Astrocyte of the cerebellum (primary cell): ENCODE data around the gene TRAF2.
A peak's percentile ranks its signal among the peaks of the same experiment; 100 is the strongest.

Source experiments
- DNase-seq: peaks from one replicate; pipeline ENCODE4 v3.0.0-alpha.2; 2011; ENCODE audit warnings: low read depth
- H3K4me3 ChIP-seq: 2 replicates; pipeline ENCODE4 v1.5.1; 2011; ENCODE audit warnings: mild to moderate bottlenecking, low read depth, low read length, moderate library complexity
- CTCF ChIP-seq: IDR thresholded peaks from 2 replicates; pipeline ENCODE4 v1.5.1; 2012; ENCODE audit warnings: low read length, low read depth, moderate library complexity, mild to moderate bottlenecking; ENCODE audit errors: missing control alignments
- in situ Hi-C: cut with HindIII; loops from 2 replicates; pipeline ENCODE4 v1.10.0; 2017; ENCODE audit warnings: low sequenced_read_pairs

The TRAF2 gene

DNA sequence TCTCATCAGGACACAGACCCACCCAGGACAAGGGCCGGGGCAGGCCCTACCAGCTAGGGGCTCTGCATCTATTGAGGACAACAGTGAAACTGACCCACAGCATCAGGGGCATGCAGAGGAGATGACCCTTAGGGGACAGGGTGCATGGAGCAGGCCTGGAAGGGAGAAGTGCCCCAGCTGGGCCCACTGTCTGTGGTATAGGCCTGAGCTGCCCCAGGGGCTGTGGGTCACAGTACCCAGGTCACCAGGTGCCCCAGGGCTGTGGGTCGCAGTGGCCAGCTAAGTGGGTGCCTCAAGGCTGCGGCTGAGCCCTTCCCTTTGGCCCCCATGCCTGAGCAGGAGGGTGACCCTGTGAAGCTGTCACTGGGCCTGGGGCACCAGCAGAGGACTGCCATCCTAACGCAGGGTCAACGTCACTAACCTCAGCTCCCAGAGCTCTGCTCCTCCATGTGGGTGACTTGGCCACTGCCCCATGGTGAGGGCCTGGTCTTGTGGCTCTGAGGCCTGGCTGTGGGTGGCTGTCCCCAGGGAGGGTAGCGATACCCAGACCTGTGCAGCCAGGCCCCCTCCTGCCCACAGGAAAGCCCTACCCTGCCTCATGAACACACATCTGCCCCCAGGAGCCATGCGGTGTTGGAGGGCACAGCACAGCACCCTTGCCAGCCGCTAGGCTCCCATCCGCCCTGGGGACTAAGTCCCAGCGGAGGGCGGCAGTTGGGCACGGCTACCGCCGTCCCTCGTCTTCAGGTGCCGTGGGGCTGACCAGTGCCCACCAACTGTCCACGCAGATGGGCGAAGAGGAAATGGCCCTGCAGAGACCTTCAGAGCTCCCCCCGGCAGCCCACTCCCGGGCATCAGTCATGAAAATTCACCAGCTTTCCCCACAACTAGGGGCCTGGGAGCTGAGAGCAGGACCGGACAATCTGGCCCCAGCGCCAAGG lies 25.1 kb upstream of the TRAF2 start:
- no peak for DNase-seq
- no peak overlapping the region for H3K4me3 ChIP-seq
- in situ Hi-C loops = no loop called here
- TF ChIP-seq CTCF = no peak

GRCh38 chr9:136861874-136862457 lies 24.4 kb upstream of the TRAF2 start:
- in situ Hi-C loops = no loop called here
- TF ChIP-seq CTCF = no peak
- no peak for DNase-seq
- no peak overlapping the region for H3K4me3 ChIP-seq

DNA sequence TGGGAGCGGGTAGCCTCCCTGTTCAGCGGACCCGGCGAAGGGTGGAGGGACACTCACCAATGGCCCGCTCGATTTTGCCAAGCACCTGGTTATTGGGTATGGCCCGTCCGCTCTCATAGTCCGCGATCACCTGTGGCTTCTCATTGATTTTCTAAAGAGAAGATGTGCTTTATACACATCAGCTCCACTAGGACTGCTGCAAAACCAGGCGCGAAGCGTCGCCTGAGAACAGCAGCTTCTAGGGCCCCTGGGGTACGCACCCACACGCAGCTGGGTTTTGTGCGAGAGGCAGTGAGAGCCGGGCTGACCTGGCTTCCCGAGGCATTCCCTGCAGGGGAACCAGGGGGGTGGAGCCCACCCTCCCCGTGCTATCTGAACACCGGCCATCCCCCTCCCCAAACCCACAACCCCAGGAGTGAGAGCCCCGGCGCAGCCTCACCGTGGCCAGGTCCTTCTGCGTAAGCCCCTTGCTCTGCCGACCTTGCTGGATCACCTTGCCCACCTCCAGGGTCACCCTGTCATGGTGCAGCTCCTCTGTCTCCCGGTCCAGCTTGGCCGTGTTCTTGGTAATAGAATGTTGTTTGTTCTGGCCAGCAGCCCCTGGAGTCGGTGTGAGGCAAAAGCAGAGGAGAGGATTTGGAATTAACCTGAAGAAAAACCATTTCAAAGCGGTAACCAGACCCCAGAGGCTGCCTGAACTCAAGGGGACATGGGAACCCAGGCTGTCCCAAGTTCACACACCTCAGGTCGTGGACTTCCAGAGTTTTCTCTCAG lies 23.3 kb upstream of the TRAF2 start:
- in situ Hi-C loops = no loop called here
- no peak for DNase-seq
- H3K4me3 ChIP-seq = no peak overlapping the region
- TF ChIP-seq CTCF = no peak

- in situ Hi-C loops = no loop called here
- DNase-seq = no peak
- TF ChIP-seq CTCF = no peak
- no peak overlapping the region for H3K4me3 ChIP-seq
Observed at GRCh38 chr9:136863623-136864273, 22.6 kb upstream of the TRAF2 start.

DNA sequence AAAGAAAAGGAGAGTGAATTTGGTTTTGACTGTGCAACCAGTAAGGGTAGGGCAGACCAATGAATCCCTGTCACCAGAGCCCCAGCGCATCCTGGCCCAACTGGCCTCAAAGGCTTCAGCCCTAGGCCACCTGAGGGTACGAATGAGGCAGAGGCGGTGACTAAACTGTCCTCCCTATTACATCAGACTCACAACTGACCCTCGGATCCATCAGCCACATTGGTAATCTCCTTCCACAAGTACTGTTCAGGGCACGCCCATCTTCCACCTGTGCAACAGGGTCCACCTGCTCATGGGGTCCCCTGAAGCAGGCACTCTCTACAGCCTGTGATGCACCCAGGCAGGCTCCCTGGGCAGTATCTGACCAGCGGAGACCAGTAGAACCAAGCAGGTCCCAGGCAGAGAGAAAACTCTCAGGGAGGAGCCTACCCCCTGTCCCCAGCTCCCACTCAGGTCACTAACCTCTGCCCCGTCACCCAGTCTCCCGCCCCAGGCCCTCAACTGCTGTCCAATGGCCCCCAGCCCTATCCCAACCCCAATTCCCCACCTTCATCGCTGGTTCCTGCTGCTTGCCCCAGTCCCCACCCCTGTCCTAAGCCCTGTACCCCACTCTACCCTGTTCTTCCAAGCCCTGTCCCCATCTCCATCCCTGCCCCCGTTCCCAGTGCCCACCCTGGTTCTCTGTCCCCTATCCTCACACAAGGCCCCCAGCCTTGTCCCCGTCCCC lies 21.1 kb upstream of the TRAF2 start:
- in situ Hi-C loops = no loop called here

More for the DNA sequence above, 21.1 kb upstream of the TRAF2 start:
- no peak for DNase-seq
- TF ChIP-seq CTCF = no peak
- H3K4me3 ChIP-seq = peak overlapping the region; percentile 80
